Psoas muscle (tissue), 8 donors: Measurements from ENCODE around the gene MCTP2. TPM values are rescaled to one million over a fixed set of nuclear protein-coding genes. Genes with fewer than 3 reads are reported as not detected.
"Not testable (repeated sequence)": the region's sequence is repeated elsewhere in the genome, so short reads cannot be mapped to it uniquely, and the experiment has no call there.

Source experiments
- ATAC-seq, 4 donors: fragments of 200-7000 bp; cut with Tn5 transposase; one replicate each; pipeline ENCODE4 v1.9.1; 2020; ENCODE audit warnings: moderate library complexity in 3 of 4, mild to moderate bottlenecking in 2 of 4
- DNase-seq, 2 donors: peaks; one replicate each; pipeline ENCODE4 v3.0.0-alpha.2; 2020
- H3K27ac ChIP-seq: fragments of 200-600 bp; one replicate; pipeline ENCODE4 v1.8.0; 2022
- H3K27me3 ChIP-seq, 3 donors: fragments of 200-600 bp in 1 of 3; one replicate each; pipeline versions ENCODE4 v1.6.1 to v1.8.0; 2013 to 2022; ENCODE audit warnings: low read length in 2 of 3, mild to moderate bottlenecking in 2 of 3, moderate library complexity in 1 of 3; ENCODE audit not compliant: insufficient read depth in 3 of 3
- H3K36me3 ChIP-seq, 2 donors: fragments of 200-600 bp in 1 of 2; one replicate each; pipeline versions ENCODE4 v1.6.1 to v1.8.0; 2013 to 2022; ENCODE audit warnings: low read depth in 1 of 2, mild to moderate bottlenecking in 1 of 2, moderate library complexity in 1 of 2; ENCODE audit not compliant: insufficient read depth in 1 of 2
- H3K4me1 ChIP-seq: fragments of 200-600 bp; one replicate; pipeline ENCODE4 v1.8.0; 2022
- H3K4me3 ChIP-seq: fragments of 200-600 bp; one replicate; pipeline ENCODE4 v1.8.0; 2022; ENCODE audit warnings: mild to moderate bottlenecking
- H3K9me3 ChIP-seq: fragments of 200-600 bp; one replicate; pipeline ENCODE4 v1.8.0; 2022
- CTCF ChIP-seq: fragments of 200-600 bp; IDR thresholded peaks from one replicate; pipeline ENCODE4 v1.8.0; 2022; ENCODE audit warnings: antibody characterized with exemption
- WGBS, 3 donors: extraction: QIAGEN DNeasy Blood & Tissue Kit; methylation state at CpG; one replicate each; pipeline versions ENCODE4 v1.1.6 to v1.1.7; 2013; 5-methylcytosine and 5-hydroxymethylcytosine counted together
- intact Hi-C, 2 donors: fragments of 100-400 bp; cut with DNase I; formaldehyde crosslinking; loops; one replicate each; pipeline versions ENCODE4 v1.11.0 to v1.14.2; 2022
- polyA plus RNA-seq, 3 donors: library from polyadenylated mRNA; stranded (reverse); fragments of 200-250 nt; gene quantifications; one replicate each; pipeline ENCODE4 v1.2.3, GENCODE V29; 2013
- total RNA-seq, 4 donors: library from RNA; stranded (reverse); fragmentation: NEBNext Ultra II Directional in 2 of 4; extraction: Animal tissue kit (Norgen Biotek cat#: 25700) in 2 of 4; gene quantifications; one replicate each; pipeline versions ENCODE4 v1.2.1 to v1.2.4, GENCODE V29; 2021 to 2023
- donor health status: healthy with polysubstance abuse.
- donor health status: DM: no; HTN: no; CAD: no; lungs with moderate emphysema.
- donor health status: Bipolar disorder and iron deficiency.
- donor health status: healthy.
- donor health status: DM: yes; HTN: yes; CAD: no.
- donor health status: DM: no; HTN: no; CAD: no.
- donor health status: DM: no; HTN: no; CAD: no.
- donor health status: DM: yes; HTN: yes; CAD: no.

MCTP2 gene
- total and polyA plus RNA-seq, 7 donors = 0.01 to 1.1 (median 0.33) TPM; not detected in 1

- H3K9me3 ChIP-seq = no peaks in the 10 kb centered on the region
- DNase-seq (no peak), ATAC-seq (no peak)
- peaks cover 0 to 4% (median 0%) of the 10 kb centered on the region in 3 donors for H3K27me3 ChIP-seq
- TF ChIP-seq CTCF = no peak
- no peaks in the 10 kb centered on the region for H3K36me3 ChIP-seq
- H3K4me1 ChIP-seq = no peaks in the 10 kb centered on the region
- H3K4me3 ChIP-seq = no peak overlapping the region
- no peak overlapping the region for H3K27ac ChIP-seq
- 46 to 75% (median 69%) methylated on average over 1 of the region's 1 CpG for WGBS, 3 donors
- intact Hi-C loops = no loop called here
Observed at GRCh38 chr15:94252223-94252766, 20.9 kb downstream of the MCTP2 start.

DNA sequence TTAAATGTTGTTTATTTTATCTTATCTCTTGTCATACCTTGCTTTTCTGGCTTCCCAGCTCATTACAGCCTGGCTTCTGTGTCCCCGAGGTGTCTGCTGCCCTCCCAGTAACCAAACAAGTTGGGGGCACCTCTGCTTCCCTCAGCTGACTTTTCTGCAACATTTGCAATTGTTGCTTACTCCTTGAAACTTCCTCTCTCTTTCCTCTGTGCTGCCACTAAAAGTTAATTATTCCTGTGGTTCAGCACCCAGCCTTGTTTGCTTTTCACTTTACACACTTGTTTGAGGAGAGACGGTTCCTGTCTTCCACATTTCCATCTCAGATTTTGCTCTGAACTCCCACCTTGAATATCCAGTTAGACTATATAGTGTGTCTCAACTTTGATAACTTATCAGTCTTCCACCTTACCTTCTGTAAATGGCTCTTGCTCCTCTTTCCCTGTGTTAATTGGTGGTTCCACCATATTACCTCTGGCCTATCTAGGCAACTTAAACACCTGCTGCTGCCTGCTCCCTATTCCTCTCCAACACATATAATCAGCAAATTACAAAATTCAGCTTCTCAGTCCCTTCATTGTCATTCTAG, 21.6 kb downstream of the MCTP2 start:
- Histone ChIP-seq H3K27ac (no peak overlapping the region), H3K4me3 (no peak overlapping the region), H3K36me3 (no peaks in the 10 kb centered on the region), H3K27me3 (peaks cover 0 to 4% (median 0%) of the 10 kb centered on the region in 3 donors), H3K9me3 (no peaks in the 10 kb centered on the region), H3K4me1 (no peaks in the 10 kb centered on the region)
- intact Hi-C loops = no loop called here
- ATAC-seq (no peak), DNase-seq (no peak)
- no peak for TF ChIP-seq CTCF
- WGBS, 3 donors = 67 to 71% (median 71%) methylated on average over 2 of the region's 2 CpGs

GRCh38 chr15:94253742-94254141, 22.4 kb downstream of the MCTP2 start:
- WGBS, 3 donors = 73 to 76% (median 75%) methylated on average over 3 of the region's 3 CpGs
- intact Hi-C loops = no loop called here

GRCh38 chr15:94255540-94255939, 24.2 kb downstream of the MCTP2 start:
- Histone ChIP-seq H3K36me3 (no peaks in the 10 kb centered on the region), H3K27me3 (peaks cover 0 to 4% (median 0%) of the 10 kb centered on the region in 3 donors), H3K4me3 (no peak overlapping the region), H3K27ac (no peak overlapping the region), H3K9me3 (no peaks in the 10 kb centered on the region), H3K4me1 (no peaks in the 10 kb centered on the region)
- no peak for ATAC-seq
- no peak for DNase-seq
- intact Hi-C loops = no loop called here
- WGBS, 3 donors = 66 to 74% (median 66%) methylated on average over 4 of the region's 4 CpGs
- no peak for TF ChIP-seq CTCF

More at GRCh38 chr15:94253742-94254141, 22.4 kb downstream of the MCTP2 start:
- ATAC-seq (no peak), DNase-seq (no peak)
- TF ChIP-seq CTCF = no peak
- Histone ChIP-seq H3K9me3 (no peaks in the 10 kb centered on the region), H3K27me3 (peaks cover 0 to 4% (median 0%) of the 10 kb centered on the region in 3 donors), H3K27ac (no peak overlapping the region), H3K4me3 (no peak overlapping the region), H3K4me1 (no peaks in the 10 kb centered on the region), H3K36me3 (no peaks in the 10 kb centered on the region)

DNA sequence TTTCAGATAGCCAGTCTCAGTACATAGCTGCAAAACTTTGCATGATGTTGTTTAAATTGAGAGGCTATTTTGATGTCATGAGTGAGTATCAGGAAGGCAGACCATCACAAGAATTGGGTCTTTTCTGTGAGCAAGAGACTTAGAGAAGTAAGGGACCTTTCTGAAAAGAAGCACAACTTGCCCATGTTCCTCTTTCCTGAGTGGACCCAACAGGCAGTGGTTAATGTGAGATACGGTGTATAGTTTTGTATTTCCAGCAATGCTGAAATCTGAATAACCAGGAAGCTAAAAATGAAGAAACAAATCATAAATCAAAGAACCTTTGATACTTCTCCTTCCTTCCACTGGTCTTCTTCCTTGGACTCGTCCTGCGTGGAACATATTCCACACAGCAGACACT, 25.1 kb downstream of the MCTP2 start:
- H3K27ac ChIP-seq = no peak overlapping the region
- intact Hi-C loops = no loop called here
- H3K4me1 ChIP-seq = no peaks in the 10 kb centered on the region
- H3K36me3 ChIP-seq = no peaks in the 10 kb centered on the region
- 72 to 79% (median 74%) methylated on average over 3 of the region's 3 CpGs for WGBS, 3 donors
- H3K27me3 ChIP-seq = peaks cover 0 to 4% (median 0%) of the 10 kb centered on the region in 3 donors
- no peak for TF ChIP-seq CTCF
- H3K9me3 ChIP-seq = no peaks in the 10 kb centered on the region
- ATAC-seq (no peak), DNase-seq (no peak)
- H3K4me3 ChIP-seq = no peak overlapping the region

DNA sequence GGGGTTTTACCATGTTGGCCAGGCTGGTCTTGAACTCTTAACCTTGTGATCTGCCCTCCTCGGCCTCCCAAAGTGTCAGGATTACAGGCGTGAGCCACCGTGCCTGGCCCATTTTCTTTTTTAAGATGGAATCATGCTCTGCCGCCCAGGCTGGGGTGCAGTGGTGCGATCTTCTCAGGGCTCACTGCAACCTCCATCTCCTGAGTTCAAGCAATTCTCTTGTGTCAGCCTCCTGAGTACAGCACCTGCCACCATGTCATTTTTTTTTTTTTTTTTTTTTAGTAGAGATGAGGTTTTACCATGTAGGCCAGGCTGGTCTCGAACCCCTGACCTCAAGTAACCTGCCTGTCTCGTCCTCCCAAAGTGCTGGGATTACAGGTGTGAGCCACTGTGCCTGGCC, 26.4 kb downstream of the MCTP2 start:
- intact Hi-C loops, H3K4me3 ChIP-seq, H3K9me3 ChIP-seq, H3K36me3 ChIP-seq, H3K4me1 ChIP-seq, ATAC-seq, H3K27ac ChIP-seq, H3K27me3 ChIP-seq, DNase-seq: not testable (repeated sequence)
- 84 to 85% (median 85%) methylated on average over 7 of the region's 7 CpGs for WGBS, 3 donors
